NCI-H345 treated with DMSO at 0.1 percent for 48 hours (cell line): ENCODE results near the gene SETD9.
A peak's percentile ranks its signal among the peaks of the same experiment; 100 is the strongest.

Source experiments
- DNase-seq: peaks from one replicate; lab custom pipeline; 2025; ENCODE audit not compliant: unreplicated experiment; lab: John Stamatoyannopoulos, UW

SETD9 gene, protein sequence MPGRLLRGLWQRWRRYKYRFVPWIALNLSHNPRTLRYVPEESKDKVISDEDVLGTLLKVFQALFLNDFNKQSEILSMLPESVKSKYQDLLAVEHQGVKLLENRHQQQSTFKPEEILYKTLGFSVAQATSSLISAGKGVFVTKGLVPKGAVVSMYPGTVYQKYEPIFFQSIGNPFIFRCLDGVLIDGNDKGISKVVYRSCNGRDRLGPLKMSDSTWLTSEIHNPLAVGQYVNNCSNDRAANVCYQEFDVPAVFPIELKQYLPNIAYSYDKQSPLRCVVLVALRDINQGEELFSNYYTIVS

GRCh38 chr5:56909294-56910209 is at the start of gene SETD9:
Gene SETD9 (plus strand): TSS chr5:56909596. CDS start chr5:56909646, 50 bp downstream.
- DNase-seq, result peak; percentile 85

DNA sequence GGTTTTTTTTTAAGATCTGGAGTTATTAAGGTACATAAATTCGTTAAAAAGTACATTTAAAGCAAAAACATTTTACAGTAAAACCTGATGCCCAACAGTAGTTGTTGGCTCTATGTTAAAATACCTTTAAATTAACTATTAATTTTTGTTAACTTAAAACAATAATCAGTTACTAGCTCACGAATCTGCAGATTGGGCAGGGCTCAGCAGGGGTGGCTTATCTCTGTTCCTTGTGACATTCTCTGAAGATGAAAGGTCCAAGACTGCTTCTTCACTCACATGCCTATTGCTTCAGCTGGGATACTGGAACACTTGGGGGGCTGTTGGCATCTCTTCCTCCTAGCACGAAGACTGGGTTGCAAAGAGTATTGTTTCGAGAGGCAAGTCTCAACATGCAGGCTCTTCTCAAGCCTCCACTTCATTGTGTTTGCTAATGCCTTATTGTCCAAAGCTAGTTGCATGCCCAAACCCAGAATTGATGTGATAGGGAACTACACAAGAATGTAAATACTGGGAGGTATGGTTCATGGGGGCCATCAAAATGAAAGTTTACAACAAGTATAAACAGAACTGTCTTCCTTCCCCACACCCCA is 47.4 kb upstream of the SETD9 start:
- DNase-seq, result no peak

GRCh38 chr5:56862909-56863308 is 46.5 kb upstream of the SETD9 start:
- DNase-seq, result no peak

DNA sequence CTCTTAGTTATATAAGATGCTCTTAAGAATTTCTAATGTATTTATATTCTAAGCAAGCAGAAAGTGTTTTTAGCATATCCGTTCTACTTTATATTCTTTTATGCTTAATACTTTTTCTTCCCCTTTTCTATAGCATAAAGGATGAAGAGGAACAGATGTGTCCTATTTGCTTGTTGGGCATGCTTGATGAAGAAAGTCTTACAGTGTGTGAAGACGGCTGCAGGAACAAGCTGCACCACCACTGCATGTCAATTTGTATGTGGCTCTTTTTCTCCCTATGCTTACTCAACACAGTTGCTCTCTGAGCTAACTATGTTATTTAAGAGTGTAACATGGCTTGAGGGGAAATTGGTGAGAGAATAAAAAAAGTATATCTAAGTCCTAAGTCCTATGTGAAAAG is 37.6 kb upstream of the SETD9 start:
- DNase-seq, result no peak

DNA sequence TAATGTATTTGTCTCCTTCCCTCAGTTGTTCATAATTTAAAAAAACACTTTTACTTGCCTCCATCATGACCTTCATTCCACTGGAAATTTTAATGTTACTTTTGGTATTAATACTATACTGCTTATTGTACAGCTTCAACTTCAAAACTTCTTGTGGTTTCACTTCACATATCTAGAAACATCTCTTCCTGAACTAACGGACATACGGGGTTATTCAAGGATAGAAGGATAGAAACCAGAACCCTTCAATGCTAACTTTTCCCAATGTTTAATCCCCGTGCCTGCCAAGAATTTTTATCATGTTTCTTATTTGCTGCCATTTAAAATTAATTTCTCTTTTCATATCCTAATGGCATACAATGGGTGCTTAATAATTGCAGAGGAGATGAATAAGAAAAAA is 36.3 kb upstream of the SETD9 start:
- no peak for DNase-seq

DNA sequence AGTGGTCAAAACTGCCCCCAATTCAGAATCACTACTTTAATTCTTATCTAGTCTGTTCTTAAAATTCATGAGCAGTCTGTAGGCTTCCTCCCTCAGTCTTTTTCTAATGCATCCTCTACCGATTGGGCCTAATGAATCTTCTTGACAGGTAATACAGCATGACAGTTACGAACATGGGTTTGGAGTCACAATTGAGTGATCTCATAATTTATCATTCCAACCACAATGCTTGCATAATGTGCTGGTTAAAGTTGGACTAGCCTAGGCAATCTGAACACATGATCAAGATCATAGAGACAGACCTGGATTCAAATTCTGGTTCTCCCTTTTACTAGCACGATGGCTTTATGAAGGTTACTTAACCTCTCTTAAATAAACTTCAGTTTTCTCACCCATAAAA is 33.1 kb upstream of the SETD9 start:
- no peak for DNase-seq

DNA sequence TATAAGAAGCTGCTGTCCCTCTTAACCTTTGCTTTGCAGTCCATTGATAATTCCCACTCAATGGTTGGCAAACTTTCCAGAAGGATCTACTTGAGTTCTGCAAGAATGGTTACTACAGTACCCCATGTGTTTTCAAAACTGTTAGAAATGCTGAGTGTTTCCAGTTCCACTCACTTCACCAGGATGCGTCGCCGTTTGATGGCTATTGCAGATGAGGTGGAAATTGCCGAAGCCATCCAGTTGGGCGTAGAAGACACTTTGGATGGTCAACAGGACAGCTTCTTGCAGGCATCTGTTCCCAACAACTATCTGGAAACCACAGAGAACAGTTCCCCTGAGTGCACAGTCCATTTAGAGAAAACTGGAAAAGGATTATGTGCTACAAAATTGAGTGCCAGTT is 27.8 kb upstream of the SETD9 start:
- no peak for DNase-seq

DNA sequence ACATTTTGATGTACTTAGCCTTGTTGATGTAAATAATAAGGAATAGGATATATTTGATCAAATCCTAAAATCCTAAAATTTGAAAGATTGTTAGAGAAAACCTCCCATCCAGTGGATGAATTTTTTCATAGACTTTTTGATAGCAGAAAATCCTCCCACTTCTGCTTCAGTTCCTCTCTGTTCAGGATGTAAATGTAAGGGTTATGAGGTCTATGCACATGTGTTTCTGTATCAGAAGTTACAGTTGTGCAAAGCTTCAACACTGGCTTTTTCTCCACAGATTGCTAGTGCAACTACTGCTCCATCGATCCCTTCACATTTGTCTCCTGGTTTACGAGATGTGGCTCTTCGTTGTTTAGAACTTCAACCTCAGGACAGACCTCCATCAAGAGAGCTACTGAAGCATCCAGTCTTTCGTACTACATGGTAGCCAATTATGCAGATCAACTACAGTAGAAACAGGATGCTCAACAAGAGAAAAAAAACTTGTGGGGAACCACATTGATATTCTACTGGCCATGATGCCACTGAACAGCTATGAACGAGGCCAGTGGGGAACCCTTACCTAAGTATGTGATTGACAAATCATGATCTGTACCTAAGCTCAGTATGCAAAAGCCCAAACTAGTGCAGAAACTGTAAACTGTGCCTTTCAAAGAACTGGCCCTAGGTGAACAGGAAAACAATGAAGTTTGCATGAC is 16.0 kb upstream of the SETD9 start:
- DNase-seq, result no peak

- no peak for DNase-seq
Observed at GRCh38 chr5:56896763-56897162, 12.6 kb upstream of the SETD9 start.

- no peak for DNase-seq
Observed at GRCh38 chr5:56898213-56898612, 11.2 kb upstream of the SETD9 start.

DNA sequence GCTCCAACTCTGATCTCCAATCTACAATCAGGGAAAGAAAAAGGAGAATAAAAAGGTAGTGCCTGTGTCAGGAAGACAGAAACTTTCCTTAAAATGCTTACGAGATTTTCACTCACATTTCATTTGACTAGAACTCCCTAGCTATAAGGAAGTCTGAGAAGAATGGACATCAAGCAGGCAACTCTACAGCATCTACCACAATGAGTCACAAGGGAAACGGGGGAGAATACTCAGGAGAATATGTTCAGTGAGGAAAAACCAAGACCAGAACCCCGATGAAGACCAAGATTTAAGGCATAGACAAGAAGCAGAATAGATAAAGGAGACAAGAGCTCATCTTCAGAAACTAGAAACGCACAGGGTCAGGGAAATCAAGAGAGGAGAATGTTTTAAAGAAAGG is 9.0 kb upstream of the SETD9 start:
- no peak for DNase-seq

DNA sequence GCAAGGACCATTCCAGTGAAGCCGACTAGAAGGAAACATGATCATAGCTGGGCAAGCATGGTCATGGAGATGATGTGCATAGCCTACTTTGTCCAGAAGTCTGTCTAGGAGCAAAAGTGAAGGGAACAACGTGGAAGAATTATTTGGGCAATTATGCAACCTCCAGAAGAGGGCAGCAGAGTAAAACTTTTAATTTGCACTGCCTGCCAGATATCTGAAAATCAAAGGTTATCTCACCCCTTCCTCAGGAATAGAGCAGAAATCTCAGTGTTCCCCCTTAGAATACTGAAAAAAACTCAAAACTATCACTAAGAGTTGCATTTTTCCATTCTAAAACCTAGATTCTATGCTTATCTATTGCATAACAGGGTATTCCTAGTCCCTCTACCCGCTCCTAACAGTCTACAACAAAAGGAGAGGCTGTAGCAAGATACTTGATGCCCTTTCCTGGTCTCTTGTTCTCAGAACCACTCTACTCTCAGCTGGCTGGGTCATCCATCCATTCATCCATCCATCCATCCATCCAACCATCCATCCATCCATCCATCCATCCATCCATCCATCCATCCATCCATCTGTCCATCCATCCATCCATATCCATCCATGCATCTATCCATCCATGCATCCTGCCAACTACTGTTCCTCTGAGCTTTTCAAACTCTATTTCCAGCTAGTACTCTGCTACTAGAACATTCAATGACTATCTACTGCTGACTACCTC is 8.4 kb upstream of the SETD9 start:
- DNase-seq, result peak; percentile 7

- peak; percentile 63 for DNase-seq
Observed at GRCh38 chr5:56908942-56909293, 478 bp upstream of the SETD9 start.

DNA sequence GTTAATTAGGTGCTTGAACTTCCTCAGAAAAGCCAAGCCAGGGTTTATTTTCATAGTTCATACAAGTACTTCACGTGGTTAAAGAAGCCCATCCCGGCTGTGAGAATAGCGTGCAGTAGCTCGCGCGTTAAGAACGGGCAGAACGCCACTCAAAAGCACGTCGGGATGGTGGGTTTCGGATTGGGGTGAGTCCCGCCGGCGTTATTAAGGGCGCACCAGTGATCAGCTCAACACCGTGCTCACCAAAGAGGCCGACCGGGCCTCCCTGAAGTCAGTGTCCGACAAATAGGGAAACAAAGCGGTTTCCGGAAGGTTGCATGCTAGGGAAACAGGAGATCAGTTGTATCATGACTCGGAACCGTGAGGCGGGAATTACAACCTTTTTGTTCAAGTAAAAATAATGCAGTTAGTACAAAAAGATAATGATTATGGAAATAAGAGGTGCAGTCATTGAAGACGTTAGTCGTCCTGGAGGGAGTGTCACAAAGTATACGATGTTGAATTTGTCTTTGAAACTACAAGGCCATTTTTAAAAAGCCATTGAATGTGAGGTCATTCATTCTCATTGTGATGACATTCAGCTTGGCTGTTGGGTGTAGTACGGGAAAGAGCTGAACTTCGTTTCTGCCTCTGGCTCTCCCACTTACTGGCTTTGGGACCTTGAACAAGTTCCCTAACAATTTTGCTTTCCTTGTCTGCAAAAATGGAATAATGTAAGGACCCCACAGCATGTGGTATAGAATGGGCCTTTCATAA is 992 bp downstream of the SETD9 start:
- DNase-seq, result no peak

DNA sequence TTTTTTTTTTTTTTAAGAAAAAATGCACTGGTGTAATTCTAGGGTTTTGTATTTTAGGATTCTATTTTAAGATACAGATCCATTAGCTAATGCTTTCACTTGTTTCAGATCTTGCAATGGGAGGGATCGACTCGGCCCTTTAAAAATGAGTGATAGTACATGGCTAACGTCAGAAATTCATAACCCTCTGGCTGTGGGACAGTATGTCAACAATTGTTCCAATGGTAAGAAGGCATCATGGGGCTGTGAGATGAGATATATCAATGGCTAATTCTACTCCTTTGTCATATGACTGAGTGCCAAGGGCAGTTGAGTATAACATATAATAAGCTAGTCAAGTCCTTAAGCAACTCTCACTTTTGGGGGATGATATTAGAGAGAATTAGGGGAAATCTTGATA is 4.4 kb downstream of the SETD9 start:
- no peak for DNase-seq

- DNase-seq, result no peak
Observed at GRCh38 chr5:56914678-56915077, 5.3 kb downstream of the SETD9 start.

- no peak for DNase-seq
Observed at GRCh38 chr5:56917534-56917933, 8.1 kb downstream of the SETD9 start.

- no peak for DNase-seq
Observed at GRCh38 chr5:56918054-56918453, 8.7 kb downstream of the SETD9 start.

DNA sequence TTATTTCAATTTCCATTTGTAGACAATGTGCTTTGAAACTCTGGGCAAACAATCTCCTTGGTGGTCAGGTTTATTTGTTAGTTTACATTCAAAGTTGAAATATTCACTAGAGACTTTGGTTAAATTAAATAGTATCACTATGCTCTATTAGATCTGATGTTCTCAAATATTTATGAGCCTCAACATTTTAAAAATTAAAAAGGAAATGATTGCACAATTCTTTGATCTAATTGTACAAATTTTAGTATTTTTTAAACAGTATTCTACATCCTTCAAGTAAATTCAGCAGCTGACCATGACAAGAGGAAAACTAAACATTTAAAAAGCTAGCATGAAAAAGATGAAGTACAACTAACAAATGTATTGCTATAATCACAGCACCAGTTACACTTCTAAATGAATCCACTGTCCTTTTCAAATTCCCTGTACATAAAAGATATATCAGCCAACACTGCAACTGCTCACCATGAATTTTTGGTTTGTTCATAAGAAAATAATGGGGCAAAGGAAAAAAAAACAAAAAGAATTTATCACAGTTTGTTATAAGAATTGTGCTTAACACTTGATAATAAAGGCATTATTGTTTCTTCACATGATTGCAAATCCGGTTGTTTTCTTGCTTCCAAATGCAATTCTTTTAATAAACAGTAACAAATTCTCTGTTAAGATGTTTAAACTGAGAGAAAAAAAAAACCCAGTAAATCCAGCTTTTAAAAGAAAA is 10.7 kb downstream of the SETD9 start:
- no peak for DNase-seq
